Activated CD4-positive, alpha-beta T cell treated with anti-CD3 and anti-CD28 coated beads, Interleukin-2, amount 50 U/mL, for 1 hour (primary cell): Measurements from ENCODE around the gene KIAA1328.
"Not testable (repeated sequence)": the region's sequence is repeated elsewhere in the genome, so short reads cannot be mapped to it uniquely, and the experiment has no call there.

Experiments
- DNase-seq: peaks from one replicate; pipeline ENCODE4 v3.0.0-alpha.2; 2020

The KIAA1328 gene

DNA sequence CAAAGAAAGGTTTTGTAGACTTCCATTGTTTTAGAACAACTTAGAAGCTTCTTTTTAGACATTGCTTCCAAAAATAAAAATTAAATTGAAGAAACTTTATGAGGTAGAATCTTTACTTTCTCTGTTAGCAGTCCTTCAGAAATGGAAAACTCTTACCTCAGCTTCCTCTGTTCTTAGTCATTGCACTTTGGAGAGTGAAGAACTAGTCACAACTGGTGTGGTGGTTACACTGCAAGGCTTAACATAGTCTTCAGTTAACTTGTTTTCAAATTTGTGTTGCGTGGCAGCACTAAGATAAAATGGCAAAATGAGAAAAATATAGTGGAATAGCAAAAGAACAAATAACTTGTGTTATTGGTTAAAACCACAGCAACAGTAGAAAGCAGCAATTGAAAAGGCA, 332.6 kb downstream of the KIAA1328 start:
- no peak for DNase-seq

GRCh38 chr18:37162551-37162950, 333.6 kb downstream of the KIAA1328 start:
- DNase-seq: no peak

- DNase-seq: no peak
Observed at GRCh38 chr18:37163119-37163518, 334.2 kb downstream of the KIAA1328 start.

GRCh38 chr18:37166491-37166890, 337.6 kb downstream of the KIAA1328 start:
- DNase-seq: no peak

GRCh38 chr18:37166966-37167365, 338.0 kb downstream of the KIAA1328 start:
- not testable (repeated sequence) for DNase-seq

DNA sequence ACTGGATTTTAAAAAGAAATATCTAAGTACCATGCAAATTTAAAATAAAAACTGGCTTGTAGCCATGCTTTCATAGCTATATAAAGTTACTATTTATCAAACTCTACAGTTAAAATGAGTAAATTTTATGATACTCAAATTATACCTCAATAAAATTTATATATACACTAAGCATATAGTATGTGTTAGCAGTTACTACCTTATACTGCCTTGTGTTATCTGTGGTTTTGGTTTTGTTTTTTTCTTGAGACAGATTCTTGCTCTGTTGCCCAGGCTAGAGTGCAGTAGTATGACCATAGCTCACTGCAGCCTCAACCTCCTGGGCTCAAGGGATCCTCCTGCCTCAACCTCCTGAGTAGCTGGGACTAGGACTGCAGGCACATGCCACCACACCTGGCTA, 342.1 kb downstream of the KIAA1328 start:
- no peak for DNase-seq

GRCh38 chr18:37173384-37173783, 344.5 kb downstream of the KIAA1328 start:
- no peak for DNase-seq

- no peak for DNase-seq
Observed at GRCh38 chr18:37175727-37176620, 347.0 kb downstream of the KIAA1328 start.

DNA sequence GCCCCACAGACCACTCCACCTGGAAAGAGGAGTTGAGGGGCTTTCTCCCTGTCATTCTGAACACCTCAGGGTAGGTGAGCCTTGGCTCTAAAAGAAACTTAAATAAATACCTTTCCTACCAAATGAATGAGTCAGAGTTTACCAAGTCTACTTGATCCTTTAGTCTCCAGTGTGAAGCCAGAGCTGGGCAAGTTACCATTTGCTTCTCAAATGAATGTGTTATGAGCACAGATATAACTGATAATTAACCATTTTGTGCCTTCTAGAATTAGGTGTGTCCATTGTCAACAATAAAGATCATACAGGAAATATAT, 347.7 kb downstream of the KIAA1328 start:
- DNase-seq: no peak

- DNase-seq: no peak
Observed at GRCh38 chr18:37179384-37179783, 350.5 kb downstream of the KIAA1328 start.

- DNase-seq: no peak
Observed at GRCh38 chr18:37180086-37180485, 351.2 kb downstream of the KIAA1328 start.

DNA sequence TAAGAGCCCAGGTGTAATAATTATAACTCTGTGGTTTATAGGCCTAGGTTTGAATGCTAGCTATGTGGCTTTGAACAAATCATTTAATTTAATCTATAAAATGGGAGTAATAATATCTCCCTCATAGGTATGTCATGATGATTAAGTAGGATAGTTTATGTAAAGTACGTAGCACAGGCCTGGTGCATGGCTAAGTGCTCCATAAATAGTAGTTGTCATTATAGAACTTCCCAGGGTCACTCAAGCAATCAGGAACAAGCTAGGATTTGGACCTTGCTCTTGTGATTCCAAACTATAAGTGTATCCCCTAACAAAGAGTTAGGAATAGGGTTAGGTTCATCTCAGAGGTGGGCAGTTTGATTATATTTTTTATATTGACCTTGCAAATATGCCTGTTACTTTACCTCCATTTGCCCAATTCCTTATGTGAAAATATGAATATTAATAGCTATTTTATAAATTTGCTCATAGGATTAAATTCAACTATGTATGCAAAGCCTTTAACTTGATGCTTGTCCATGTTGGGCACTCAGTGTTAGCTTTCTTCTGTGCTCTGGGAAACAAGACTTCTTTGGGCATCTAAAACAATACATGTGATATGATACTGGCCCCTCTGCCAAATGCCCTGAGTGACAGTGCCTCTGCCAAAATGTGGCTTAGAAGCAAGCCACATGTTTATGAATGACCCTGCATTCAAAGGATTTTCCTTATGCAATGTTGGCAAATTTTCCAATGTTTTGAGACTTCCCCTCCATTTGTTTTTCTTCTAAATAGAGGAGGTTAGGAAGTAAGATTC, 353.6 kb downstream of the KIAA1328 start:
- no peak for DNase-seq

DNA sequence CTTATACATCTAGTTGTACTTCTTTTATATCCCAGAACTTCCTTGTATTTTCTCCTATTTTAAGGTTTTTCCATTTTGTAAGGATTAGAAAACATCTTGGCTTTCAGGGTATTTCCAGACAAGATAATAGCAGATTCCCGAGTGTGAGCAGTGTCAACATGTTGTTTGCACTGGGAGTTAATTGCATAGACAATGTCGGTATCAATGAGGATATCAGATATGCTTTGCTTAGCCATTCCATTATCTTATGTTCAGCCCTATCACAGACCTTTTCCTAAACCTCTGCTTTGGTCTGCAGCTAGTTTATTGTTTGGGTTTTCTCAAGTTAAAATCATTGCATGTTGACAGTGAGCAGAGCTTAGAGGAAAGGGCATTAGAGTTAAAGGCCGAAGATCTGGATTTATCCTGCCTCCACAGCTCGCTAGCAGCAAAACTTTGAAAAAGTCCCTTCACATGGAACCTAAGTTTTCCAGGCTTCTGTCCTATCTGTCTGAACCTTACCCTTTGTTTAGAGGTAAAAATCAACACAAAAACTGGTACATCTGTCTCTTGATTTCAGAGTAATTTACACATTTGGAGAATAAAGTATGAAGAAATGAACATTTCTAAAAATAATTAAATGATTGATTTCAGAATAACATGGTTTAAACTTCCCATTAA, 355.4 kb downstream of the KIAA1328 start:
- DNase-seq: no peak

DNA sequence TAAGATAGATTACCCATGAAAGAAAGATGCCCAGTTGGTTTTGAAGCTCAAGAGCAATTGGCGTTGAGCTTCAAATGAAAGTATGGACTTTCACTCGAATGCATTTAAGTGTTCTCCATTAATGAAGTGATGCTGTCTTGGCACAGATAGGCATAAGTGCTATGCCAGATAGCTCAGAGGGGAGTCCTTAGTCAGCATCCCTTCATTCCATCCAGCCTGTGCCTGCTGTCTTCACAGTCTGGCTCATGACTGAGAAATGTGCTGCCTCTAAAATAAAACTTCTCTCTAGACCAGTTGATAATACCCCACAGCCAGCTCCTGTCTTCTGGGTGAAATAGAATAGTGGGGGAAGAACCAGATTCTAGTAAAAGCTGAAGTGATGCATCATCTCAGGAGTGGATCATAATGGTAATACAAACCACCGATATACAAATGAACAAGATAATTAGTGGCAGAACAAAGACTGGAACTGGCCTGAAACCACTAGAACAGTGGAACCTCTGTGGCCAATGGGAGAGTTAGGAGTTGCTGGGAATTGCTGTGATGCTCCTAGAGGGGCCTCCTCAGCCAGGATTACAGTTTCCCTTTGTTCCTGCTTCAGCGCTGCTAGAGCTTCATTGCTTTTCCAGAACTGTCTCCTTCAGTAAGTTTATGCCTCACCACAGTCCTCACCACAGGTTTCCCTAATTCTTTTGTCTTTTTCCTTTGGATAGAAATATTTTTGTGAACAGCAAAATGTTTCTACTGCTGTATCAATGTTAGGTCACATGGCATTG, 359.3 kb downstream of the KIAA1328 start:
- no peak for DNase-seq

DNA sequence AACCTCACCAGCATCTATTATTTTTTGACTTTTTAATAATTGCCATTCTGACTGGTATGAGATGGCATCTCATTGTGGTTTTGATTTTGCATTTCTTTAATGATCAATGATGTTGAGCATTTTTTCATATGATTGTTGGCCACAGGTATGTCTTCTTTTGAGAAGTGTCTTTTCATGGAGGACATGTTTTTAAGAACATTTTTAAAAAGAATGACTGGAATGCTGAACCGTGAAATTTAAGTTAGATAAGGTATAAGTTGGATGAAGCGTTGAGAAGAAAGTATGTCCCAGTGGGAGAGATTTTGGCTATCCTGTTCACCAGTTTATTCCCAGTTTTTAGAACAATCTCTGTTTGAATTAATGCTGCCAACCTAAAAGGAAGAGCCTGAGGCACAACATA, 370.8 kb downstream of the KIAA1328 start:
- DNase-seq: no peak

DNA sequence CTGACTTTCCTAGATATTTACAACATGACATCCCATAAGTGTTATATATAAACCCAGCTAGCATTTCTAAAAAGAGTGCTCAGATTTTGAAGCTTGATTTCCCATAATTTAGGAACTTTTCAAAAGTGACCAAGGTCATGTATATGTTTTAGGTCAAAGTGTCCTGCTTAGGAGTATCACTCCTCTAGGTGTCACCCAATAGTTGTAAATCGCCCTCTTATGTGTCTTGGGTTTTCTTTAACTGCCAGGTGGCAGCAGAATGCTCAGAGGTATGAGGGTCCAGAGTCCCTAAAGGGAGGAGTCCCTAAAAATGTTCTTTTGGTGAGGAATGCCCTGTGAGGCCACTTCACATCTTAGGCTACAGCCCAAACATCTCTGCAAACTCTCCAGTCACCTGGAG, 378.4 kb downstream of the KIAA1328 start:
- DNase-seq: no peak

DNA sequence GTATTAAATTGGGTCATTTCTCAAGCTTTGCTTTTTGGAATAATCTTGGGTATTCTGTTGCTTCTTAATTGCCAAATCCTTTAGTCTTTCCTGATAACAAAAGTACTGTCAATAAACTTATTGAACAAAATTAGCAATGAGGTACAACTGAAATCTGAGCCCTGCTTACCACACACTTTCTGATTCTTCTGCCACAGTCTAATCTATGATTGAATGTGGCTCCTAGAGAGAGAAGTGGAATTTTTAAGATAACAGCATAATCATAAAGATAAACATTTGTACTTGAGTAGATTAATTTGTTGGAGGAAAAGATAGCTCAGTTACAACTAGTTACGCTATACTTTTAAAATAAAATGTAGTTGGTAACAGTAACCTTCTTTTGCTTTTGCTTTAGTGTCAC, 381.9 kb downstream of the KIAA1328 start:
- no peak for DNase-seq

- DNase-seq: no peak
Observed at GRCh38 chr18:37218022-37218590, 389.2 kb downstream of the KIAA1328 start.

- no peak for DNase-seq
Observed at GRCh38 chr18:37219257-37219656, 390.3 kb downstream of the KIAA1328 start.

GRCh38 chr18:37222354-37222998, 393.5 kb downstream of the KIAA1328 start:
- DNase-seq: no peak

GRCh38 chr18:37222999-37223378, 394.1 kb downstream of the KIAA1328 start:
- no peak for DNase-seq

GRCh38 chr18:37225279-37225678, 396.4 kb downstream of the KIAA1328 start:
- DNase-seq: no peak
